HEK293T (cell line): Measurements from ENCODE around the gene CABYR.

Source experiments
- ARNT ChIP-seq: fragments of 450-650 bp; IDR thresholded peaks from 2 replicates; pipeline ENCODE4 v1.6.1; 2017; ENCODE audit warnings: mild to moderate bottlenecking
- FOXA1 ChIP-seq: fragments of 450-650 bp; IDR thresholded peaks from 2 replicates; pipeline ENCODE4 v1.6.1; 2016; ENCODE audit warnings: mild to moderate bottlenecking

DNA sequence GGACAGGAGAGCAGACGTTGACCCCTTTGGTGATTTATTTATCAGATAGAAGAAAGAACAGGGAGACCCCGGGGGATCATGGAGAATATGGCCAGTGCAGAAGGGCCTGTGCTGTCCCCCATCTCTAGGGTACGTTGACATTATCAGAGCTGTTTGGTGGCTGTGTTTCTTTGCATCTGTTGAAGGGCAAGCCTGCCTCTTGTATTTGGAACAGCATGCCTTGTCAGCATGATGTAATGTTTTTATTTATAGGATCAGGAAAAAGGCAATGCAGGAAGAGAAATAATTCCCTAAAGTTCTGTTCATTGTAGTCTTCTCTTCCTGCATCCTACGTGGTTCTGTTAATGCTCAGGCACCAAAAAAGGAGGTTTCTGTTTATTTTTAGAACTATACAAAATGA, 49.8 kb upstream of the CABYR start:
- TF ChIP-seq FOXA1 = no peak
- TF ChIP-seq ARNT = no peak
